Keratinocyte (primary cell): ENCODE data around the gene EVC.

Experiments used
- CTCF ChIP-seq, 3 experiments: IDR thresholded peaks in 1 of 3; conservative IDR thresholded peaks in 1 of 3; optimal IDR thresholded peaks in 1 of 3; 2 replicates in 2 of 3; 3 replicates in 1 of 3; pipeline versions ENCODE3 to v1.5.1; 2011; ENCODE audit warnings: low read length in 3 of 3, mild to moderate bottlenecking in 3 of 3, moderate library complexity in 2 of 3, control low read depth in 1 of 3, inconsistent platforms in 1 of 3; ENCODE audit not compliant: insufficient read depth in 2 of 3; ENCODE audit errors: extremely low read depth in 1 of 3
- EZH2 ChIP-seq: IDR thresholded peaks from one replicate; pipeline ENCODE4 v1.6.1; 2012; ENCODE audit warnings: inconsistent platforms, mild to moderate bottlenecking, low read length, moderate library complexity

- no peak for TF ChIP-seq CTCF (optimal IDR thresholded peaks at IDR 0.05 in 1 of 3, IDR thresholded peaks at IDR 0.05 in 1 of 3, conservative IDR thresholded peaks at IDR 0.05 in 1 of 3; ENCODE audit: extremely low read depth in 1 of 3, insufficient read depth in 2 of 3, low read length in 3 of 3)
- no peak for TF ChIP-seq EZH2
Observed at GRCh38 chr4:5824227-5824626, 113.2 kb downstream of the EVC start.
